Hepatocyte (in vitro differentiated cells): ENCODE measurements around the gene HDDC3.

ENCODE experiments used
- CTCF ChIP-seq: fragments of 200-600 bp; sonication (generic); IDR thresholded peaks from 2 replicates; pipeline ENCODE4 v1.5.1; 2016; ENCODE audit warnings: antibody characterized with exemption, mild to moderate bottlenecking; ENCODE audit not compliant: poor library complexity
- EZH2 ChIP-seq: fragments of 200-600 bp; sonication (generic); IDR thresholded peaks from 2 replicates; pipeline ENCODE4 v1.6.1; 2016; ENCODE audit warnings: antibody characterized with exemption, mild to moderate bottlenecking, borderline replicate concordance

- TF ChIP-seq CTCF (no peak), EZH2 (no peak)
Observed at GRCh38 chr15:90883526-90883975, 48.8 kb downstream of the HDDC3 start.
